HL-60 (cell line): ENCODE results near the gene CES3.
"Not testable (repeated sequence)": the region's sequence is repeated elsewhere in the genome, so short reads cannot be mapped to it uniquely, and the experiment has no call there.

Experiments
- DNase-seq, 2 experiments: peaks; one replicate each; pipeline ENCODE4 v3.0.0-alpha.2; 2010 to 2020; ENCODE audit warnings: low read depth in 1 of 2, low spot score in 1 of 2
- H3K27ac ChIP-seq: fragments of 250-450 bp; sonication (Bioruptor Pico); replicated peaks from 2 replicates; pipeline ENCODE4 v1.5.1; 2020; ENCODE audit warnings: mild to moderate bottlenecking, moderate library complexity
- H3K27me3 ChIP-seq: fragments of 250-450 bp; sonication (Bioruptor Pico); 2 replicates; pipeline ENCODE4 v1.5.1; 2021; ENCODE audit warnings: mild to moderate bottlenecking, moderate library complexity; ENCODE audit not compliant: insufficient read depth, poor library complexity, severe bottlenecking
- H3K4me3 ChIP-seq: replicated peaks from 2 replicates; pipeline ENCODE4 v1.5.1; 2011; ENCODE audit warnings: mild to moderate bottlenecking, control low read depth, low read length; ENCODE audit not compliant: insufficient read depth
- CTCF ChIP-seq: IDR thresholded peaks from one replicate; pipeline ENCODE4 v1.5.1; 2011; ENCODE audit warnings: low read length, control low read depth, inconsistent platforms; ENCODE audit not compliant: insufficient read depth
- GABPA ChIP-seq: IDR thresholded peaks from 2 replicates; pipeline ENCODE4 v1.6.1; 2012; ENCODE audit warnings: low read depth
- POLR2AphosphoS5 ChIP-seq: IDR thresholded peaks from 2 replicates; pipeline ENCODE4 v1.6.1; 2012; ENCODE audit warnings: low read depth
- REST ChIP-seq: IDR thresholded peaks from 2 replicates; pipeline ENCODE4 v1.6.1; 2012; ENCODE audit warnings: low read depth; ENCODE audit not compliant: insufficient replicate concordance
- SPI1 ChIP-seq: IDR thresholded peaks from 2 replicates; pipeline ENCODE4 v1.6.1; 2012; ENCODE audit warnings: low read depth, mild to moderate bottlenecking, borderline replicate concordance

Gene CES3

GRCh38 chr16:66940236-66940635 lies 20.8 kb upstream of the CES3 start:
- H3K4me3 ChIP-seq = no peak overlapping the region
- H3K27ac ChIP-seq = no peak overlapping the region
- H3K27me3 ChIP-seq = no peaks in the 10 kb centered on the region
- no peak for DNase-seq
- TF ChIP-seq POLR2AphosphoS5 (no peak), GABPA (no peak), REST (no peak), SPI1 (no peak)

- no peak for TF ChIP-seq SPI1
- no peak for TF ChIP-seq REST
- no peak for TF ChIP-seq GABPA
- TF ChIP-seq POLR2AphosphoS5 = no peak
- no peak for TF ChIP-seq CTCF
- peaks cover 1% of the 10 kb centered on the region for H3K27me3 ChIP-seq
- no peak overlapping the region for H3K27ac ChIP-seq
- no peak overlapping the region for H3K4me3 ChIP-seq
- DNase-seq = no peak
Measured at GRCh38 chr16:66942981-66943380, 18.1 kb upstream of the CES3 start.

- Histone ChIP-seq H3K4me3 (no peak overlapping the region), H3K27ac (no peak overlapping the region), H3K27me3 (peaks cover 7% of the 10 kb centered on the region)
- no peak for DNase-seq
- TF ChIP-seq CTCF (no peak), SPI1 (no peak), GABPA (no peak), POLR2AphosphoS5 (no peak), REST (no peak)
Measured at GRCh38 chr16:66943426-66944053, 17.5 kb upstream of the CES3 start.

- peaks cover 11% of the 10 kb centered on the region for H3K27me3 ChIP-seq
- no peak for DNase-seq
- no peak overlapping the region for H3K4me3 ChIP-seq
- no peak overlapping the region for H3K27ac ChIP-seq
- no peak for TF ChIP-seq GABPA
- TF ChIP-seq POLR2AphosphoS5 = no peak
- no peak for TF ChIP-seq REST
- TF ChIP-seq CTCF = no peak
- TF ChIP-seq SPI1 = no peak
Measured at GRCh38 chr16:66944054-66944441, 17.0 kb upstream of the CES3 start.

- DNase-seq, H3K27ac ChIP-seq: not testable (repeated sequence)
- peaks cover 18% of the 10 kb centered on the region for H3K27me3 ChIP-seq
Measured at GRCh38 chr16:66944971-66945370, 16.1 kb upstream of the CES3 start.

More at GRCh38 chr16:66944971-66945370, 16.1 kb upstream of the CES3 start:
- not testable (repeated sequence) for H3K4me3 ChIP-seq
